HEK293T (cell line): ENCODE data around the gene MYCBPAP.

ENCODE experiments used
- CTCF ChIA-PET: fragments of 350-600 bp; formaldehyde crosslinking; extraction: SDS; loops from one replicate; lab custom pipeline; 2021; ENCODE audit warnings: antibody characterized with exemption, inconsistent platforms; lab: Yijun Ruan, JAX
- POLR2A ChIA-PET: fragments of 350-600 bp; formaldehyde crosslinking; extraction: SDS; loops from one replicate; lab custom pipeline; 2020; ENCODE audit warnings: antibody characterized with exemption, inconsistent platforms; lab: Yijun Ruan, JAX
- DNase-seq: peaks from one replicate; pipeline ENCODE4 v3.0.0; 2012; ENCODE audit warnings: mixed read lengths; ENCODE audit errors: extremely low spot score
- ARNT ChIP-seq: fragments of 450-650 bp; IDR thresholded peaks from 2 replicates; pipeline ENCODE4 v1.6.1; 2017; ENCODE audit warnings: mild to moderate bottlenecking
- BHLHE40 ChIP-seq: fragments of 450-650 bp; IDR thresholded peaks from 2 replicates; pipeline ENCODE4 v1.6.1; 2016; ENCODE audit warnings: mild to moderate bottlenecking, moderate library complexity, borderline replicate concordance
- CTBP1 ChIP-seq: fragments of 450-650 bp; IDR thresholded peaks from 2 replicates; pipeline ENCODE4 v1.6.1; 2016; ENCODE audit warnings: borderline replicate concordance
- ELF4 ChIP-seq: fragments of 450-650 bp; IDR thresholded peaks from 2 replicates; pipeline ENCODE4 v1.6.1; 2017; ENCODE audit warnings: antibody characterized with exemption
- FOXA1 ChIP-seq: fragments of 450-650 bp; IDR thresholded peaks from 2 replicates; pipeline ENCODE4 v1.6.1; 2016; ENCODE audit warnings: mild to moderate bottlenecking
- FOXK2 ChIP-seq: fragments of 450-650 bp; IDR thresholded peaks from 2 replicates; pipeline ENCODE4 v1.6.1; 2016; ENCODE audit warnings: mild to moderate bottlenecking
- FOXM1 ChIP-seq: fragments of 450-650 bp; IDR thresholded peaks from 2 replicates; pipeline ENCODE4 v1.6.1; 2017; ENCODE audit warnings: mild to moderate bottlenecking, borderline replicate concordance
- HDGF ChIP-seq: fragments of 450-650 bp; IDR thresholded peaks from 2 replicates; pipeline ENCODE4 v1.6.1; 2017; ENCODE audit warnings: antibody characterized with exemption, borderline replicate concordance
- L3MBTL2 ChIP-seq: fragments of 450-650 bp; conservative IDR thresholded peaks from 2 replicates; pipeline ENCODE4 v1.6.1; 2016; ENCODE audit warnings: mild to moderate bottlenecking
- LEF1 ChIP-seq: fragments of 450-650 bp; IDR thresholded peaks from 2 replicates; pipeline ENCODE4 v1.6.1; 2017; ENCODE audit warnings: mild to moderate bottlenecking, borderline replicate concordance
- NFRKB ChIP-seq: fragments of 450-650 bp; IDR thresholded peaks from 2 replicates; pipeline ENCODE4 v1.6.1; 2016; ENCODE audit warnings: mild to moderate bottlenecking, moderate library complexity
- SP1 ChIP-seq: fragments of 450-650 bp; IDR thresholded peaks from 2 replicates; pipeline ENCODE4 v1.6.1; 2017
- SUZ12 ChIP-seq: fragments of 450-650 bp; IDR thresholded peaks from 2 replicates; pipeline ENCODE4 v1.6.1; 2016; ENCODE audit warnings: mild to moderate bottlenecking
- TARDBP ChIP-seq: fragments of 450-650 bp; IDR thresholded peaks from 2 replicates; pipeline ENCODE4 v1.6.1; 2016
- ZNF384 ChIP-seq: fragments of 450-650 bp; IDR thresholded peaks from 2 replicates; pipeline ENCODE4 v1.6.1; 2016
- TF ChIP-seq, protein P1 (sequence below): fragments of 450-650 bp; IDR thresholded peaks from 2 replicates; pipeline ENCODE4 v1.6.1; 2016

Gene MYCBPAP

GRCh38 chr17:50570032-50570431, 61.8 kb downstream of the MYCBPAP start:
- ChIA-PET CTCF (interaction anchor here (1.2 kb wide), 1 partner anchor 19 kb away, joined by 4 read pairs; no protein-coding TSS in a partner anchor), POLR2A (interaction anchor here (1.5 kb wide), 1 partner anchor 14 kb away, joined by 3 read pairs; no protein-coding TSS in a partner anchor)

DNA sequence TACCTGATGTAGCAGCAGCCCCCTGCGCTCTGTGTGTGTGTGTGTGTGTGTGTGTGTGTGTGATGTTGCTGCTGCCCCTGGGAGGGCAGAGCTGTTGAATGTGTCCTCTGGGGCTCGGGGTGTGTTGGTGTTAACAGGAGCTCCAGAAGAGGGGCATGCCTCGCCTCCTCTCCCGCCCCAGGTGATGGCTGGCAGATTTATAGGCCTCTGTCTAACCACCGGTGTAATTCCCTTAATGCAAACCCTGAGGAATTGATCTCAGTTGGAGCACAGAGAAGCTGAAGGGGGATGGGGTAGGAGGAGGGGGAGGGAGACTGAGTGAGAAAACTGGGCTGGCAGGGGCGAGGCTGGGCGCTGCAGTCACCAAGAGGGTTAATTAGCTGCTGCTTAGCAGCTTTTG, 62.3 kb downstream of the MYCBPAP start:
- ChIA-PET CTCF (interaction anchor here (1.2 kb wide), 1 partner anchor 19 kb away, joined by 4 read pairs; no protein-coding TSS in a partner anchor), POLR2A (interaction anchor here (0.5 to 1.5 kb wide), 2 partner anchors 15 to 61 kb away, joined by 3 to 4 read pairs; no protein-coding TSS in a partner anchor)
- no peak for DNase-seq
- TF ChIP-seq CTBP1 (no peak), FOXK2 (no peak), SUZ12 (no peak), BHLHE40 (no peak), SP1 (no peak), FOXA1 (no peak)
- TF ChIP-seq, protein P1, sequence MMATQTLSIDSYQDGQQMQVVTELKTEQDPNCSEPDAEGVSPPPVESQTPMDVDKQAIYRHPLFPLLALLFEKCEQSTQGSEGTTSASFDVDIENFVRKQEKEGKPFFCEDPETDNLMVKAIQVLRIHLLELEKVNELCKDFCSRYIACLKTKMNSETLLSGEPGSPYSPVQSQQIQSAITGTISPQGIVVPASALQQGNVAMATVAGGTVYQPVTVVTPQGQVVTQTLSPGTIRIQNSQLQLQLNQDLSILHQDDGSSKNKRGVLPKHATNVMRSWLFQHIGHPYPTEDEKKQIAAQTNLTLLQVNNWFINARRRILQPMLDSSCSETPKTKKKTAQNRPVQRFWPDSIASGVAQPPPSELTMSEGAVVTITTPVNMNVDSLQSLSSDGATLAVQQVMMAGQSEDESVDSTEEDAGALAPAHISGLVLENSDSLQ: peak; percentile 39

More at GRCh38 chr17:50570032-50570431, 61.8 kb downstream of the MYCBPAP start:
- TF ChIP-seq ELF4: no peak
- no peak for TF ChIP-seq ARNT
- TF ChIP-seq, protein P1: no peak
- no peak for DNase-seq

DNA sequence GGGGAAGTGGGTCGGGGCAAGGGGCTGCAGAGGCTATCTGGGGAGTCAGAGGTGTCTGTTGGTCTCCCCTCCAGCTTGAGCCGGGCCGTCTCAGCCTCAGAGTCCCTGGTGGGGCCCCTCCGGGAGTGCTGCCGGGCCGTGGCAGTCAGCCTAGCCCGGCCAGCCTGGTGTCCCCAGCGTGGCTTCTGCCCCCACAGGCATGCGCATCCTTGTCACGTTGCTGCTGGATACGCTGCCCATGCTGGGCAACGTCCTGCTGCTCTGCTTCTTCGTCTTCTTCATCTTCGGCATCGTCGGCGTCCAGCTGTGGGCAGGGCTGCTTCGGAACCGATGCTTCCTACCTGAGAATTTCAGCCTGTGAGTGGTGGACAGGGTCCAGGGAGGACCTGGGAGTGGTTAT, 63.4 kb downstream of the MYCBPAP start:
- CTCF ChIA-PET: no interaction called here
- POLR2A ChIA-PET: no interaction called here

GRCh38 chr17:50572541-50572940, 64.3 kb downstream of the MYCBPAP start:
- TF ChIP-seq NFRKB (no peak), HDGF (no peak), ZNF384 (no peak), SP1 (no peak), FOXA1 (no peak), LEF1 (no peak), TARDBP (no peak), FOXM1 (no peak), BHLHE40 (no peak), L3MBTL2 (no peak), ELF4 (no peak), CTBP1 (no peak)
- TF ChIP-seq, protein P1: no peak
- DNase-seq: no peak
- CTCF ChIA-PET: no interaction called here
- POLR2A ChIA-PET: no interaction called here

More for the DNA sequence above, 63.4 kb downstream of the MYCBPAP start:
- TF ChIP-seq ARNT: no peak
- no peak for DNase-seq

DNA sequence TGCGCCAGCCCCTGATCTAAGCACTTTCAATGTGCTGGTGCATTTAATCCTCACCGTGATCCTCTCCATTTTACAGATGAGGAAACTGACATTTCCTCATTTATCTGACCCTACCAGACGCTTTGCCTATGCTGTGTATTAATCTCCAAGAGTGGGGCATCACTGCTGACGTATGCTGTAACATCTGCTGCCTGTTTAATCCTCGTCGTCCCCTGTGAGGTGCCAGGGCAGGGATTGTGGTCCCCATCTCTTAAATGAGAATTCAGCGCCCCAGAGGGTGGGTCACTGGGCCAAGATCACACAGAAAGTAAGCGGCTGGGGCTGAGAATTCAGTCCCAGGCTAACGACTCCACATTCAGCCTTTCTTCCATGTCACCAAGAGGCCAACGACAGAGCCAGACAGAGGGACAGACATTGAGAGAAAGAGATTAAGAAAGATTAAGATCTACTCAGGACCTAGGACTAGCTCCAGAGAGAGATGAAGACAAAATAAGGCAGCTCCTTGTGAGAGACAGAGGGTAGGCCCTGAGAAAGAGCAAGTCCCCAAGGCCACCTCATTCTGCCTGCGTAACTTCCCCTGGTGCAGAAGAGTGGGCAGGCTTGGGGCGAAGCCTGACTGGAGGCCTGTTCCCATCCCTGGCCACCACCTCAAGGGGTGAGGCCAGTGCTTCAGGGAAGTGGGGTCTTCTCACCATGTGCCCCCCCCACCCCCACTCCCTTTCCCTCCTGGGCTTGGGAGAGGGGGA, 65.8 kb downstream of the MYCBPAP start:
- ChIA-PET CTCF (interaction anchor here (0.7 to 0.8 kb wide), 2 partner anchors 11 to 23 kb away, joined by 3 to 5 read pairs; no protein-coding TSS in a partner anchor), POLR2A (no interaction called here)
- no peak for TF ChIP-seq LEF1
- no peak for TF ChIP-seq BHLHE40
- TF ChIP-seq SUZ12: no peak
- TF ChIP-seq FOXK2: no peak
- no peak for TF ChIP-seq TARDBP
- TF ChIP-seq ZNF384: no peak
- TF ChIP-seq, protein P1: no peak
- no peak for TF ChIP-seq SP1
- TF ChIP-seq L3MBTL2: no peak
- no peak for TF ChIP-seq FOXA1
- TF ChIP-seq ELF4: no peak
- TF ChIP-seq ARNT: no peak
- TF ChIP-seq HDGF: no peak
- no peak for TF ChIP-seq FOXM1
- no peak for TF ChIP-seq CTBP1
- TF ChIP-seq NFRKB: no peak
- no peak for DNase-seq

- TF ChIP-seq L3MBTL2 (no peak), TARDBP (no peak), HDGF (no peak), ZNF384 (no peak), LEF1 (no peak), SUZ12 (no peak), CTBP1 (no peak), BHLHE40 (no peak), NFRKB (no peak), FOXK2 (no peak), FOXA1 (no peak), SP1 (no peak), ARNT (no peak), ELF4 (no peak), FOXM1 (no peak)
- TF ChIP-seq, protein P1: no peak
- no peak for DNase-seq
- CTCF ChIA-PET: no interaction called here
- POLR2A ChIA-PET: no interaction called here
These were observed 67.5 kb downstream of the MYCBPAP start for GRCh38 chr17:50575581-50576210.
